A673 (cell line): ENCODE measurements around the gene POLR2B. TPM values are rescaled to one million over a fixed set of nuclear protein-coding genes. Genes with fewer than 3 reads are reported as not detected.

Experiments
- BruUV-seq: library from RNA; stranded (reverse); fragments of 400-500 nt; replicated peaks from 2 replicates; lab custom pipeline; 2021; lab: Mats Ljungman, UMichigan
- CTCF ChIA-PET: fragments of 300-600 bp; sonication (Branson Sonifier 250); formaldehyde crosslinking; loops from one replicate; lab custom pipeline; 2022; ENCODE audit warnings: antibody characterized with exemption; lab: Charles Lee
- POLR2A ChIA-PET: fragments of 300-600 bp; sonication (Branson Sonifier 250); formaldehyde crosslinking; loops from one replicate; lab custom pipeline; 2022; ENCODE audit warnings: antibody characterized with exemption; ENCODE audit not compliant: low non-redundant PET; lab: Charles Lee
- DNase-seq: peaks from one replicate; pipeline ENCODE4 v3.0.0-alpha.2; 2015; ENCODE audit warnings: low spot score
- H3K27ac ChIP-seq: fragments of 200-600 bp; sonication (generic); 2 replicates; pipeline ENCODE4 v1.5.1; 2016; ENCODE audit warnings: mixed run types, low read depth, mild to moderate bottlenecking, mixed read lengths, antibody characterized with exemption, low read length; ENCODE audit not compliant: poor library complexity, severe bottlenecking
- H3K27me3 ChIP-seq: fragments of 200-600 bp; sonication (generic); replicated peaks from 2 replicates; pipeline ENCODE4 v1.6.1; 2017; ENCODE audit warnings: mixed run types, low read depth, mild to moderate bottlenecking, mixed read lengths, antibody characterized with exemption, low read length; ENCODE audit not compliant: insufficient read depth, poor library complexity
- H3K36me3 ChIP-seq: fragments of 200-600 bp; sonication (generic); 2 replicates; pipeline ENCODE4 v1.6.1; 2016; ENCODE audit warnings: mixed run types, mild to moderate bottlenecking, mixed read lengths, antibody characterized with exemption, low read length; ENCODE audit not compliant: insufficient read depth, poor library complexity, severe bottlenecking
- H3K4me1 ChIP-seq: fragments of 200-600 bp; sonication (generic); 2 replicates; pipeline ENCODE4 v1.6.1; 2017; ENCODE audit warnings: mixed run types, mild to moderate bottlenecking, mixed read lengths, antibody characterized with exemption, low read length; ENCODE audit not compliant: insufficient read depth, poor library complexity, severe bottlenecking
- H3K4me3 ChIP-seq: fragments of 200-600 bp; sonication (generic); 2 replicates; pipeline ENCODE4 v1.5.1; 2016; ENCODE audit warnings: low read depth, mixed run types, mild to moderate bottlenecking, mixed read lengths, low read length; ENCODE audit not compliant: poor library complexity, severe bottlenecking
- H3K9me3 ChIP-seq: fragments of 200-600 bp; sonication (generic); 2 replicates; pipeline ENCODE4 v1.6.1; 2016; ENCODE audit warnings: mixed run types, low read depth, mild to moderate bottlenecking, mixed read lengths, antibody characterized with exemption, low read length; ENCODE audit not compliant: poor library complexity, severe bottlenecking
- EZH2 ChIP-seq: fragments of 200-600 bp; sonication (generic); IDR thresholded peaks from 2 replicates; pipeline ENCODE4 v1.6.1; 2017; ENCODE audit warnings: borderline replicate concordance, low read depth, mild to moderate bottlenecking, mixed read lengths, antibody characterized with exemption, low read length; ENCODE audit not compliant: poor library complexity, severe bottlenecking
- intact Hi-C: fragments of 100-400 bp; cut with micrococcal nuclease; formaldehyde crosslinking; loops from one replicate; pipeline ENCODE4 v1.10.0; 2022; ENCODE audit not compliant: unreplicated experiment
- total RNA-seq: library from RNA; stranded (reverse); gene quantifications from 2 replicates; pipeline ENCODE4 v1.2.3, GENCODE V29; 2021
- TF ChIP-seq, protein P1 (sequence below): fragments of 300-800, 200-600 bp; sonication (generic); conservative IDR thresholded peaks from 2 replicates; pipeline ENCODE4 v1.5.1; 2017; ENCODE audit warnings: low read depth, mild to moderate bottlenecking, antibody characterized with exemption, low read length, moderate library complexity, mixed read lengths

Gene POLR2B
- total RNA-seq, 1 experiment from 2014 or later = 71.9 TPM

GRCh38 chr4:57018980-57019379 lies 40.3 kb downstream of the POLR2B start:
- BruUV-seq = no TSS peak
- Histone ChIP-seq H3K4me1 (no peaks in the 10 kb centered on the region), H3K9me3 (no peaks in the 10 kb centered on the region), H3K4me3 (no peak overlapping the region), H3K27ac (no peak overlapping the region), H3K36me3 (peaks cover 31% of the 10 kb centered on the region), H3K27me3 (no peaks in the 10 kb centered on the region)
- TF ChIP-seq, protein P1, sequence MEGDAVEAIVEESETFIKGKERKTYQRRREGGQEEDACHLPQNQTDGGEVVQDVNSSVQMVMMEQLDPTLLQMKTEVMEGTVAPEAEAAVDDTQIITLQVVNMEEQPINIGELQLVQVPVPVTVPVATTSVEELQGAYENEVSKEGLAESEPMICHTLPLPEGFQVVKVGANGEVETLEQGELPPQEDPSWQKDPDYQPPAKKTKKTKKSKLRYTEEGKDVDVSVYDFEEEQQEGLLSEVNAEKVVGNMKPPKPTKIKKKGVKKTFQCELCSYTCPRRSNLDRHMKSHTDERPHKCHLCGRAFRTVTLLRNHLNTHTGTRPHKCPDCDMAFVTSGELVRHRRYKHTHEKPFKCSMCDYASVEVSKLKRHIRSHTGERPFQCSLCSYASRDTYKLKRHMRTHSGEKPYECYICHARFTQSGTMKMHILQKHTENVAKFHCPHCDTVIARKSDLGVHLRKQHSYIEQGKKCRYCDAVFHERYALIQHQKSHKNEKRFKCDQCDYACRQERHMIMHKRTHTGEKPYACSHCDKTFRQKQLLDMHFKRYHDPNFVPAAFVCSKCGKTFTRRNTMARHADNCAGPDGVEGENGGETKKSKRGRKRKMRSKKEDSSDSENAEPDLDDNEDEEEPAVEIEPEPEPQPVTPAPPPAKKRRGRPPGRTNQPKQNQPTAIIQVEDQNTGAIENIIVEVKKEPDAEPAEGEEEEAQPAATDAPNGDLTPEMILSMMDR = no peak
- no peak for TF ChIP-seq EZH2
- CTCF ChIA-PET = no interaction called here
- intact Hi-C loops = no loop called here
- POLR2A ChIA-PET = no interaction called here
- DNase-seq = no peak

GRCh38 chr4:57020467-57021101 lies 41.9 kb downstream of the POLR2B start:
- no TSS peak for BruUV-seq
- TF ChIP-seq, protein P1 = no peak
- no peak for TF ChIP-seq EZH2
- POLR2A ChIA-PET = no interaction called here
- H3K27ac ChIP-seq = no peak overlapping the region
- H3K9me3 ChIP-seq = no peaks in the 10 kb centered on the region
- no peaks in the 10 kb centered on the region for H3K4me1 ChIP-seq
- peak; percentile 10 for DNase-seq
- H3K27me3 ChIP-seq = no peaks in the 10 kb centered on the region
- H3K36me3 ChIP-seq = peaks cover 37% of the 10 kb centered on the region
- CTCF ChIA-PET = no interaction called here
- intact Hi-C loops = no loop called here
- H3K4me3 ChIP-seq = no peak overlapping the region

- TF ChIP-seq EZH2 = no peak
- TF ChIP-seq, protein P1 = no peak
- Histone ChIP-seq H3K4me3 (no peak overlapping the region), H3K4me1 (no peaks in the 10 kb centered on the region), H3K36me3 (peaks cover 29% of the 10 kb centered on the region), H3K27ac (no peak overlapping the region), H3K9me3 (no peaks in the 10 kb centered on the region), H3K27me3 (no peaks in the 10 kb centered on the region)
- DNase-seq = no peak
- intact Hi-C loops = no loop called here
- POLR2A ChIA-PET = no interaction called here
- BruUV-seq = no TSS peak
- CTCF ChIA-PET = no interaction called here
These were observed 44.4 kb downstream of the POLR2B start for GRCh38 chr4:57023104-57023503.
